Karpas-422 (cell line): ENCODE measurements around the gene IQGAP3. TPM values are rescaled to one million over a fixed set of nuclear protein-coding genes. Genes with fewer than 3 reads are reported as not detected.

Experiments
- DNase-seq: peaks from one replicate; pipeline ENCODE4 v3.0.0-alpha.2; 2015
- H2AFZ ChIP-seq: fragments of 200-600 bp; sonication (generic); 2 replicates; pipeline ENCODE4 v1.6.1; 2014; ENCODE audit warnings: antibody characterized with exemption, low read length, mixed read lengths
- H3K27ac ChIP-seq: fragments of 200-600 bp; sonication (generic); 2 replicates; pipeline ENCODE4 v1.5.1; 2014; ENCODE audit warnings: mild to moderate bottlenecking, low read length, moderate library complexity
- H3K27me3 ChIP-seq: fragments of 200-600 bp; sonication (generic); 2 replicates; pipeline ENCODE4 v1.6.1; 2014; ENCODE audit warnings: low read length, mixed read lengths
- H3K36me3 ChIP-seq: fragments of 200-600 bp; sonication (generic); 2 replicates; pipeline ENCODE4 v1.6.1; 2014; ENCODE audit warnings: low read length, mixed read lengths; ENCODE audit not compliant: insufficient read depth
- H3K4me1 ChIP-seq: fragments of 200-600 bp; sonication (generic); 2 replicates; pipeline ENCODE4 v1.6.1; 2014; ENCODE audit warnings: mild to moderate bottlenecking, low read length, mixed read lengths
- H3K4me2 ChIP-seq: fragments of 200-600 bp; sonication (generic); 2 replicates; pipeline ENCODE4 v1.6.1; 2014; ENCODE audit warnings: low read length, low read depth, mild to moderate bottlenecking; ENCODE audit not compliant: poor library complexity, severe bottlenecking
- H3K4me3 ChIP-seq: fragments of 200-600 bp; sonication (generic); 2 replicates; pipeline ENCODE4 v1.5.1; 2014; ENCODE audit warnings: mild to moderate bottlenecking, antibody characterized with exemption, low read length, mixed read lengths
- H3K79me2 ChIP-seq: fragments of 200-600 bp; sonication (generic); 2 replicates; pipeline ENCODE4 v1.6.1; 2014; ENCODE audit warnings: mild to moderate bottlenecking, low read length, mixed read lengths
- H3K9ac ChIP-seq: fragments of 200-600 bp; sonication (generic); 2 replicates; pipeline ENCODE4 v1.6.0; 2014; ENCODE audit warnings: low read length
- H3K9me2 ChIP-seq: fragments of 200-600 bp; sonication (generic), shearing (Covaris generic); replicated peaks from 2 replicates; pipeline ENCODE4 v1.6.0; 2014; ENCODE audit warnings: mild to moderate bottlenecking, low read length, moderate library complexity; ENCODE audit not compliant: insufficient read depth
- H3K9me3 ChIP-seq: fragments of 300-700, 200-600 bp; sonication (generic); 2 replicates; pipeline ENCODE4 v1.6.1; 2014; ENCODE audit warnings: low read length, mixed read lengths
- H4K20me1 ChIP-seq: fragments of 200-600 bp; sonication (generic); 2 replicates; pipeline ENCODE4 v1.6.1; 2014; ENCODE audit warnings: mild to moderate bottlenecking, antibody characterized with exemption, low read length, low read depth; ENCODE audit not compliant: insufficient read depth
- total RNA-seq: library from RNA; depleted of rRNA; stranded (reverse); fragments of >200 nt; shearing (Covaris generic); gene quantifications from 2 replicates; pipeline ENCODE4 v1.2.3, GENCODE V29; 2014; ENCODE audit warnings: low replicate concordance

Gene IQGAP3
- total RNA-seq, 1 experiment from 2014 or later, result 0.75 TPM

GRCh38 chr1:156516821-156517220, 55.5 kb downstream of the IQGAP3 start:
- no peak overlapping the region for H2AFZ ChIP-seq
- H4K20me1 ChIP-seq, result no peaks in the 10 kb centered on the region
- H3K9me2 ChIP-seq, result no peaks in the 10 kb centered on the region
- H3K4me3 ChIP-seq, result no peak overlapping the region
- no peaks in the 10 kb centered on the region for H3K79me2 ChIP-seq
- no peak for DNase-seq
- H3K27ac ChIP-seq, result no peak overlapping the region
- H3K36me3 ChIP-seq, result no peaks in the 10 kb centered on the region
- no peaks in the 10 kb centered on the region for H3K4me1 ChIP-seq
- H3K4me2 ChIP-seq, result no peak overlapping the region
- no peaks in the 10 kb centered on the region for H3K27me3 ChIP-seq
- H3K9ac ChIP-seq, result no peak overlapping the region
- H3K9me3 ChIP-seq, result no peaks in the 10 kb centered on the region

- Histone ChIP-seq H4K20me1 (no peaks in the 10 kb centered on the region), H3K27me3 (no peaks in the 10 kb centered on the region), H3K9me2 (no peaks in the 10 kb centered on the region), H3K9me3 (no peaks in the 10 kb centered on the region), H3K4me2 (no peak overlapping the region), H3K36me3 (no peaks in the 10 kb centered on the region), H3K4me3 (no peak overlapping the region), H3K9ac (no peak overlapping the region), H3K27ac (no peak overlapping the region), H3K4me1 (no peaks in the 10 kb centered on the region), H2AFZ (no peak overlapping the region), H3K79me2 (no peaks in the 10 kb centered on the region)
- DNase-seq, result no peak
Observed at GRCh38 chr1:156515956-156516355, 56.4 kb downstream of the IQGAP3 start.

GRCh38 chr1:156513185-156513584, 59.2 kb downstream of the IQGAP3 start:
- H3K4me1 ChIP-seq, result peaks cover 3% of the 10 kb centered on the region
- H3K27ac ChIP-seq, result no peak overlapping the region

GRCh38 chr1:156511644-156512043, 60.7 kb downstream of the IQGAP3 start:
- Histone ChIP-seq H3K36me3 (no peaks in the 10 kb centered on the region), H3K4me1 (peaks cover 11% of the 10 kb centered on the region), H3K27me3 (no peaks in the 10 kb centered on the region), H3K4me2 (no peak overlapping the region), H3K27ac (no peak overlapping the region), H3K4me3 (no peak overlapping the region), H3K9ac (no peak overlapping the region), H3K79me2 (no peaks in the 10 kb centered on the region), H4K20me1 (no peaks in the 10 kb centered on the region), H3K9me2 (no peaks in the 10 kb centered on the region), H3K9me3 (no peaks in the 10 kb centered on the region), H2AFZ (no peak overlapping the region)
- DNase-seq, result no peak

More at GRCh38 chr1:156513185-156513584, 59.2 kb downstream of the IQGAP3 start:
- no peak for DNase-seq
- Histone ChIP-seq H3K9me2 (no peaks in the 10 kb centered on the region), H3K4me2 (no peak overlapping the region), H3K79me2 (no peaks in the 10 kb centered on the region), H3K4me3 (no peak overlapping the region), H2AFZ (no peak overlapping the region), H4K20me1 (no peaks in the 10 kb centered on the region), H3K9ac (no peak overlapping the region), H3K27me3 (no peaks in the 10 kb centered on the region), H3K36me3 (no peaks in the 10 kb centered on the region), H3K9me3 (no peaks in the 10 kb centered on the region)

- H3K4me2 ChIP-seq, result no peak overlapping the region
- peaks cover 18% of the 10 kb centered on the region for H3K4me1 ChIP-seq
- H3K9ac ChIP-seq, result no peak overlapping the region
- no peak overlapping the region for H3K27ac ChIP-seq
- H3K79me2 ChIP-seq, result no peaks in the 10 kb centered on the region
- no peaks in the 10 kb centered on the region for H3K9me2 ChIP-seq
- H3K27me3 ChIP-seq, result no peaks in the 10 kb centered on the region
- no peaks in the 10 kb centered on the region for H3K36me3 ChIP-seq
- no peaks in the 10 kb centered on the region for H4K20me1 ChIP-seq
- H3K9me3 ChIP-seq, result no peaks in the 10 kb centered on the region
- no peak overlapping the region for H3K4me3 ChIP-seq
- H2AFZ ChIP-seq, result no peak overlapping the region
- no peak for DNase-seq
Observed at GRCh38 chr1:156510709-156511108, 61.7 kb downstream of the IQGAP3 start.

- Histone ChIP-seq H3K9me2 (no peaks in the 10 kb centered on the region), H3K9ac (no peak overlapping the region), H3K27ac (no peak overlapping the region), H2AFZ (no peak overlapping the region), H3K4me3 (no peak overlapping the region), H3K4me1 (peaks cover 26% of the 10 kb centered on the region), H3K27me3 (no peaks in the 10 kb centered on the region), H4K20me1 (no peaks in the 10 kb centered on the region), H3K36me3 (no peaks in the 10 kb centered on the region), H3K9me3 (no peaks in the 10 kb centered on the region), H3K4me2 (no peak overlapping the region), H3K79me2 (no peaks in the 10 kb centered on the region)
- DNase-seq, result no peak
Observed at GRCh38 chr1:156509424-156510034, 62.8 kb downstream of the IQGAP3 start.

GRCh38 chr1:156508955-156509234, 63.5 kb downstream of the IQGAP3 start:
- Histone ChIP-seq H3K4me1 (peaks cover 32% of the 10 kb centered on the region), H3K9me2 (no peaks in the 10 kb centered on the region), H3K79me2 (no peaks in the 10 kb centered on the region), H3K4me2 (no peak overlapping the region), H3K27ac (no peak overlapping the region), H4K20me1 (no peaks in the 10 kb centered on the region), H3K4me3 (no peak overlapping the region), H3K36me3 (no peaks in the 10 kb centered on the region), H2AFZ (no peak overlapping the region), H3K27me3 (no peaks in the 10 kb centered on the region), H3K9me3 (no peaks in the 10 kb centered on the region), H3K9ac (no peak overlapping the region)
- no peak for DNase-seq

- Histone ChIP-seq H3K9me2 (no peaks in the 10 kb centered on the region), H3K4me2 (peak overlapping the region; percentile 37), H3K9me3 (no peaks in the 10 kb centered on the region), H2AFZ (peak overlapping the region; percentile 30; the same call in 1 of the 2 replicates), H3K27ac (no peak overlapping the region), H3K79me2 (no peaks in the 10 kb centered on the region), H4K20me1 (no peaks in the 10 kb centered on the region), H3K27me3 (no peaks in the 10 kb centered on the region), H3K36me3 (no peaks in the 10 kb centered on the region), H3K9ac (peak overlapping the region; percentile 51), H3K4me3 (peak overlapping the region; percentile 37; the same call in 1 of the 2 replicates), H3K4me1 (peaks cover 37% of the 10 kb centered on the region)
- peak; percentile 41 for DNase-seq
Observed at GRCh38 chr1:156508205-156508954, 64.0 kb downstream of the IQGAP3 start.
